ENCODE data around the gene AGAP1. TPM values are rescaled to one million over a fixed set of nuclear protein-coding genes. Genes with fewer than 3 reads are reported as not detected.

The AGAP1 gene
- total RNA-seq, 2 experiments from 2014 or later = not detected

DNA sequence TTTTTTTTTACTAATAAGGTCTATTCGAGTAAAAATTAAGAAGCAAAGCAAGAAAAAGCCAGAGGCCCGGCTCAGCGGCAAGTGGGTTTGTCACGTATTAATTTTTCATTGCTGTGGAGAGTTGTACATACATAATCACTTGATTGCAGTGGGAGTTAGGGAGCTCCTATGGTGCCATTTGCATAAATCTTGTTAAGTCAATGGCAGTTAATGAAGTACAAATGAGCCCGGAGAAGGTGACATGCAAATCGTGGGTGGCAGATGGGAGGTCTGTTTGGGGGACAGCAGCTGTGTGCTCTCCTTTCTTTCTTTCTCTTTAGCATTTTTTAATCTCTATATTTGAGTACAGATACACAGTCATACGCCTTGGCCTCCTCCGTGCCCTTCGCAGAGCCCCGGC is 317.0 kb downstream of the AGAP1 start:
- no peaks in the 10 kb centered on the region for H3K36me3 ChIP-seq (ENCODE audit: insufficient read depth, low read length)
- H3K9me2 ChIP-seq (ENCODE audit: insufficient read depth, low read length) = no peaks in the 10 kb centered on the region
- no peak for DNase-seq (ENCODE audit: low spot score)
- H3K4me2 ChIP-seq (ENCODE audit: low read length) = no peak overlapping the region
- no peaks in the 10 kb centered on the region for H3K4me1 ChIP-seq (ENCODE audit: insufficient read depth, low read length, poor library complexity, severe bottlenecking)
- H3K27ac ChIP-seq (ENCODE audit: low read depth, low read length, poor library complexity, severe bottlenecking) = no peak overlapping the region
- H3K79me2 ChIP-seq (ENCODE audit: insufficient read depth, low read depth, low read length) = no peaks in the 10 kb centered on the region
- TF ChIP-seq, protein P1, sequence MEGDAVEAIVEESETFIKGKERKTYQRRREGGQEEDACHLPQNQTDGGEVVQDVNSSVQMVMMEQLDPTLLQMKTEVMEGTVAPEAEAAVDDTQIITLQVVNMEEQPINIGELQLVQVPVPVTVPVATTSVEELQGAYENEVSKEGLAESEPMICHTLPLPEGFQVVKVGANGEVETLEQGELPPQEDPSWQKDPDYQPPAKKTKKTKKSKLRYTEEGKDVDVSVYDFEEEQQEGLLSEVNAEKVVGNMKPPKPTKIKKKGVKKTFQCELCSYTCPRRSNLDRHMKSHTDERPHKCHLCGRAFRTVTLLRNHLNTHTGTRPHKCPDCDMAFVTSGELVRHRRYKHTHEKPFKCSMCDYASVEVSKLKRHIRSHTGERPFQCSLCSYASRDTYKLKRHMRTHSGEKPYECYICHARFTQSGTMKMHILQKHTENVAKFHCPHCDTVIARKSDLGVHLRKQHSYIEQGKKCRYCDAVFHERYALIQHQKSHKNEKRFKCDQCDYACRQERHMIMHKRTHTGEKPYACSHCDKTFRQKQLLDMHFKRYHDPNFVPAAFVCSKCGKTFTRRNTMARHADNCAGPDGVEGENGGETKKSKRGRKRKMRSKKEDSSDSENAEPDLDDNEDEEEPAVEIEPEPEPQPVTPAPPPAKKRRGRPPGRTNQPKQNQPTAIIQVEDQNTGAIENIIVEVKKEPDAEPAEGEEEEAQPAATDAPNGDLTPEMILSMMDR (conservative IDR thresholded peaks at IDR 0.05; ENCODE audit: low read length) = no peak
- TF ChIP-seq EZH2phosphoT487 (IDR thresholded peaks at IDR 0.05; ENCODE audit: borderline replicate concordance, low read depth, low read length) = no peak
- CTCF ChIA-PET (ENCODE audit: unreplicated experiment) = no interaction called here
- no peaks in the 10 kb centered on the region for H4K20me1 ChIP-seq (ENCODE audit: insufficient read depth, low read length)
- intact Hi-C loops (cut with micrococcal nuclease; ENCODE audit: unreplicated experiment) = no loop called here
- no peaks in the 10 kb centered on the region for H3K9me3 ChIP-seq (ENCODE audit: low read length)
- no TSS peak for BruUV-seq (replicated peaks)
- H2AFZ ChIP-seq (ENCODE audit: low read length) = no peak overlapping the region
- POLR2A ChIA-PET = no interaction called here
- H3K4me3 ChIP-seq (ENCODE audit: low read depth, low read length, poor library complexity, severe bottlenecking) = no peak overlapping the region

DNA sequence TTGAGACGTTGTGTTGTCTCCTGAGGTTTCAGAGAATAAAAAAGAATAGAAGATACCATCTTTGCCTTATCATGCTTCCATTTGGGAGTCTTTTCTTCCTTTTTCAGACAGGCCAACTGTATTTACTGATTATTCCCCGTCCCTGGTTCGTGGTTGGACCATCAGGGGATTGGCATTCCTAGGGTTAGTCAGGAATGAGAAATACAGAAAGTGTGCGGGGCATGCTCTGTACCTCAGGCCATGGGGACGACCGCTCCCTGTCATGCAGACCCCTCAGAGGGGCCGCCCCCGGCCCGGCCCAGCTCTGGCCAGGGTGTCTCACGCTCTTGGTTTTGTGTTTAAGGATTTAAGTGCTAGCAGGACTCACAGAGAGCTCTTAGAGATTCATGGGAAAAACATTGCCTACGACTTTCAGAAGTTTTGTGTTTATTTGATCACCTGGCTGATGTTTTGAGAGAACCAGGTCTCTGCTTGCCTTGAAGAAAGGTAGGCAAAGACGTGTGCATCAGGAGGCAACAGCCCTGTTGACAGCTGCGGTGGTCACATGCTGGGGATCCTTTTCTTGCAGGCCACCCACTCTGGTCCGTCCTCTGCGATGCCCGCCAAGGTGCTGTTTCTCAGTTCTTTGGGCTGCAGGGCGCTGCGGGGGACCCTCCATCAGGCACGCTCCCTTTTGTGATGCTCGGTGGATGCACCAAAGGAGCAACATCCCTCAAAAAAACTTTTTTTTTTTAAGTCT is 317.8 kb downstream of the AGAP1 start:
- Histone ChIP-seq H3K4me3 (ENCODE audit: low read depth, low read length, poor library complexity, severe bottlenecking) (no peak overlapping the region), H2AFZ (ENCODE audit: low read length) (no peak overlapping the region), H3K79me2 (ENCODE audit: insufficient read depth, low read depth, low read length) (no peaks in the 10 kb centered on the region), H3K4me2 (ENCODE audit: low read length) (no peak overlapping the region), H4K20me1 (ENCODE audit: insufficient read depth, low read length) (no peaks in the 10 kb centered on the region), H3K9me3 (ENCODE audit: low read length) (no peaks in the 10 kb centered on the region), H3K27ac (ENCODE audit: low read depth, low read length, poor library complexity, severe bottlenecking) (no peak overlapping the region), H3K36me3 (ENCODE audit: insufficient read depth, low read length) (no peaks in the 10 kb centered on the region), H3K4me1 (ENCODE audit: insufficient read depth, low read length, poor library complexity, severe bottlenecking) (no peaks in the 10 kb centered on the region), H3K9me2 (ENCODE audit: insufficient read depth, low read length) (no peaks in the 10 kb centered on the region)
- no peak for TF ChIP-seq EZH2phosphoT487 (IDR thresholded peaks at IDR 0.05; ENCODE audit: borderline replicate concordance, low read depth, low read length)
- POLR2A ChIA-PET = no interaction called here
- DNase-seq (ENCODE audit: low spot score) = no peak
- CTCF ChIA-PET (ENCODE audit: unreplicated experiment) = no interaction called here
- intact Hi-C loops (cut with micrococcal nuclease; ENCODE audit: unreplicated experiment) = no loop called here
- no TSS peak for BruUV-seq (replicated peaks)

DNA sequence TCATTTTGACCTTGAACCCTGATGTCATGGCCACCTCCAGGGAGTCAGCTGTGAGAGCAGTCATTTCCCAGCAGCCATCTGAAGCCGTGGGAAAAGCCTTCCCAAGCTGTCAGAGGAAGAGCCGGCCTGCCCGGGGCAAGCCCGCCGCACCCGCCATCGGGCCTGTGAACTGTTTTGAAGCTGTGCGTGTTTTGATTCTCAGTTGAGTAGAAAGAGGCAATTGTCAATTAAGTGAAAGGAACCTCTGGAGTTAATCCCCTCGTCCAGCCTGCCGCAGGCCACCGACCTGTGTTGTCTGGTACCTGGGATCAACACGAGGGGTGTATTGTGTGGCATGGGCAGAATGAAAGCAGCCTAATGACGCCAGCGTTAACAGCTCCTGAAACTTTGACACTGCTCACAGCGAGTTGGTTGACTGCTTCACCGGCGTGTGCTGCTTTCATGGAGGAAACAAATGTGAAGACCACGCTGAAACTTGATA is 318.4 kb downstream of the AGAP1 start:
- Histone ChIP-seq H3K4me3 (ENCODE audit: low read depth, low read length, poor library complexity, severe bottlenecking) (no peak overlapping the region), H3K79me2 (ENCODE audit: insufficient read depth, low read depth, low read length) (no peaks in the 10 kb centered on the region), H2AFZ (ENCODE audit: low read length) (no peak overlapping the region), H4K20me1 (ENCODE audit: insufficient read depth, low read length) (no peaks in the 10 kb centered on the region), H3K9me2 (ENCODE audit: insufficient read depth, low read length) (no peaks in the 10 kb centered on the region), H3K4me2 (ENCODE audit: low read length) (no peak overlapping the region), H3K36me3 (ENCODE audit: insufficient read depth, low read length) (no peaks in the 10 kb centered on the region), H3K9me3 (ENCODE audit: low read length) (no peaks in the 10 kb centered on the region), H3K4me1 (ENCODE audit: insufficient read depth, low read length, poor library complexity, severe bottlenecking) (no peaks in the 10 kb centered on the region), H3K27ac (ENCODE audit: low read depth, low read length, poor library complexity, severe bottlenecking) (no peak overlapping the region)
- CTCF ChIA-PET (ENCODE audit: unreplicated experiment) = no interaction called here
- POLR2A ChIA-PET = interaction anchor here (0.6 kb wide), 1 partner anchor 24 kb away, joined by 3 read pairs; no protein-coding TSS in a partner anchor
- no TSS peak for BruUV-seq (replicated peaks)
- no peak for TF ChIP-seq EZH2phosphoT487 (IDR thresholded peaks at IDR 0.05; ENCODE audit: borderline replicate concordance, low read depth, low read length)
- TF ChIP-seq, protein P1 (conservative IDR thresholded peaks at IDR 0.05; ENCODE audit: low read length) = no peak
- intact Hi-C loops (cut with micrococcal nuclease; ENCODE audit: unreplicated experiment) = no loop called here
- DNase-seq (ENCODE audit: low spot score) = no peak

Measured in OCI-LY7 (cell line).